H1 (cell line): ENCODE measurements around the gene TSR3. TPM values are rescaled to one million over a fixed set of nuclear protein-coding genes. Genes with fewer than 3 reads are reported as not detected.
A peak's percentile ranks its signal among the peaks of the same experiment; 100 is the strongest.

Experiments
- CBX8 ChIP-seq: fragments of 300-800, 300-1000 bp; sonication (generic); IDR thresholded peaks from 2 replicates; pipeline ENCODE4 v1.7.1; 2016; ENCODE audit warnings: low read depth, low read length, borderline replicate concordance
- EZH2 ChIP-seq: fragments of 200-600 bp; sonication (generic); IDR thresholded peaks from 2 replicates; pipeline ENCODE4 v1.7.1; 2012; ENCODE audit warnings: low read depth, mild to moderate bottlenecking, moderate library complexity, low read length, inconsistent platforms; ENCODE audit not compliant: severe bottlenecking
- JUN ChIP-seq: IDR thresholded peaks from 2 replicates; pipeline ENCODE4 v1.6.1; 2011; ENCODE audit warnings: low read depth, mild to moderate bottlenecking, improper control_type of control experiment, low read length
- RNF2 ChIP-seq: fragments of 200-900, 300-1000 bp; sonication (generic); IDR thresholded peaks from 2 replicates; pipeline ENCODE4 v1.7.1; 2016; ENCODE audit warnings: borderline replicate concordance, low read depth, mild to moderate bottlenecking, antibody characterized with exemption, low read length; ENCODE audit not compliant: poor library complexity, severe bottlenecking; ENCODE audit errors: missing control alignments
- polyA plus RNA-seq, 7 experiments: library from polyadenylated mRNA; depleted of rRNA in 3 of 7; stranded (reverse) in 5 of 7; unstranded in 2 of 7; fragments of >200 nt in 5 of 7; fragments of 200-250 nt in 2 of 7; gene quantifications; 1 replicate in 5 of 7; 2 replicates in 1 of 7; 4 replicates in 1 of 7; pipeline versions ENCODE4 v1.2.1 to v1.2.3, GENCODE V29; 2011 to 2013; ENCODE audit warnings: missing spikeins in 2 of 7, mixed read lengths in 2 of 7
- total RNA-seq: library from RNA; stranded (reverse); fragmentation: NEBNext Ultra II Directional; extraction: Animal tissue kit (Norgen Biotek cat#: 25700); gene quantifications from 2 replicates; pipeline ENCODE4 v1.2.1, GENCODE V29; 2021
- TF ChIP-seq, protein P1 (sequence below): IDR thresholded peaks from 2 replicates; pipeline ENCODE4 v1.6.1; 2011; ENCODE audit warnings: low read depth, mild to moderate bottlenecking, low read length; ENCODE audit not compliant: insufficient read depth
- TF ChIP-seq, protein P2 (sequence below): fragments of 300-600 bp; sonication (generic); IDR thresholded peaks from 2 replicates; pipeline ENCODE4 v1.7.1; 2012; ENCODE audit warnings: low read length, moderate library complexity, mild to moderate bottlenecking, inconsistent platforms; ENCODE audit not compliant: insufficient replicate concordance
- TF ChIP-seq, protein P3 (sequence below): IDR thresholded peaks from 2 replicates; pipeline ENCODE4 v1.6.1; 2012; ENCODE audit warnings: inconsistent platforms

Gene TSR3
- total and polyA plus RNA-seq, 2 of the 8 experiments (the other 6 are each of a cell fraction or from before 2014, with no cell fraction given), result 43.1 to 52.3 TPM

GRCh38 chr16:1308977-1309885, 42.4 kb downstream of the TSR3 start, which contains the start of gene UBE2I (continued):
- TF ChIP-seq RNF2 (no peak), CBX8 (no peak), JUN (no peak), EZH2 (no peak)
- TF ChIP-seq, protein P1, sequence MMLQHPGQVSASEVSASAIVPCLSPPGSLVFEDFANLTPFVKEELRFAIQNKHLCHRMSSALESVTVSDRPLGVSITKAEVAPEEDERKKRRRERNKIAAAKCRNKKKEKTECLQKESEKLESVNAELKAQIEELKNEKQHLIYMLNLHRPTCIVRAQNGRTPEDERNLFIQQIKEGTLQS, result 0 out of 2 replicates have a peak, but pooled peaks have one; percentile 25
- TF ChIP-seq, protein P2, sequence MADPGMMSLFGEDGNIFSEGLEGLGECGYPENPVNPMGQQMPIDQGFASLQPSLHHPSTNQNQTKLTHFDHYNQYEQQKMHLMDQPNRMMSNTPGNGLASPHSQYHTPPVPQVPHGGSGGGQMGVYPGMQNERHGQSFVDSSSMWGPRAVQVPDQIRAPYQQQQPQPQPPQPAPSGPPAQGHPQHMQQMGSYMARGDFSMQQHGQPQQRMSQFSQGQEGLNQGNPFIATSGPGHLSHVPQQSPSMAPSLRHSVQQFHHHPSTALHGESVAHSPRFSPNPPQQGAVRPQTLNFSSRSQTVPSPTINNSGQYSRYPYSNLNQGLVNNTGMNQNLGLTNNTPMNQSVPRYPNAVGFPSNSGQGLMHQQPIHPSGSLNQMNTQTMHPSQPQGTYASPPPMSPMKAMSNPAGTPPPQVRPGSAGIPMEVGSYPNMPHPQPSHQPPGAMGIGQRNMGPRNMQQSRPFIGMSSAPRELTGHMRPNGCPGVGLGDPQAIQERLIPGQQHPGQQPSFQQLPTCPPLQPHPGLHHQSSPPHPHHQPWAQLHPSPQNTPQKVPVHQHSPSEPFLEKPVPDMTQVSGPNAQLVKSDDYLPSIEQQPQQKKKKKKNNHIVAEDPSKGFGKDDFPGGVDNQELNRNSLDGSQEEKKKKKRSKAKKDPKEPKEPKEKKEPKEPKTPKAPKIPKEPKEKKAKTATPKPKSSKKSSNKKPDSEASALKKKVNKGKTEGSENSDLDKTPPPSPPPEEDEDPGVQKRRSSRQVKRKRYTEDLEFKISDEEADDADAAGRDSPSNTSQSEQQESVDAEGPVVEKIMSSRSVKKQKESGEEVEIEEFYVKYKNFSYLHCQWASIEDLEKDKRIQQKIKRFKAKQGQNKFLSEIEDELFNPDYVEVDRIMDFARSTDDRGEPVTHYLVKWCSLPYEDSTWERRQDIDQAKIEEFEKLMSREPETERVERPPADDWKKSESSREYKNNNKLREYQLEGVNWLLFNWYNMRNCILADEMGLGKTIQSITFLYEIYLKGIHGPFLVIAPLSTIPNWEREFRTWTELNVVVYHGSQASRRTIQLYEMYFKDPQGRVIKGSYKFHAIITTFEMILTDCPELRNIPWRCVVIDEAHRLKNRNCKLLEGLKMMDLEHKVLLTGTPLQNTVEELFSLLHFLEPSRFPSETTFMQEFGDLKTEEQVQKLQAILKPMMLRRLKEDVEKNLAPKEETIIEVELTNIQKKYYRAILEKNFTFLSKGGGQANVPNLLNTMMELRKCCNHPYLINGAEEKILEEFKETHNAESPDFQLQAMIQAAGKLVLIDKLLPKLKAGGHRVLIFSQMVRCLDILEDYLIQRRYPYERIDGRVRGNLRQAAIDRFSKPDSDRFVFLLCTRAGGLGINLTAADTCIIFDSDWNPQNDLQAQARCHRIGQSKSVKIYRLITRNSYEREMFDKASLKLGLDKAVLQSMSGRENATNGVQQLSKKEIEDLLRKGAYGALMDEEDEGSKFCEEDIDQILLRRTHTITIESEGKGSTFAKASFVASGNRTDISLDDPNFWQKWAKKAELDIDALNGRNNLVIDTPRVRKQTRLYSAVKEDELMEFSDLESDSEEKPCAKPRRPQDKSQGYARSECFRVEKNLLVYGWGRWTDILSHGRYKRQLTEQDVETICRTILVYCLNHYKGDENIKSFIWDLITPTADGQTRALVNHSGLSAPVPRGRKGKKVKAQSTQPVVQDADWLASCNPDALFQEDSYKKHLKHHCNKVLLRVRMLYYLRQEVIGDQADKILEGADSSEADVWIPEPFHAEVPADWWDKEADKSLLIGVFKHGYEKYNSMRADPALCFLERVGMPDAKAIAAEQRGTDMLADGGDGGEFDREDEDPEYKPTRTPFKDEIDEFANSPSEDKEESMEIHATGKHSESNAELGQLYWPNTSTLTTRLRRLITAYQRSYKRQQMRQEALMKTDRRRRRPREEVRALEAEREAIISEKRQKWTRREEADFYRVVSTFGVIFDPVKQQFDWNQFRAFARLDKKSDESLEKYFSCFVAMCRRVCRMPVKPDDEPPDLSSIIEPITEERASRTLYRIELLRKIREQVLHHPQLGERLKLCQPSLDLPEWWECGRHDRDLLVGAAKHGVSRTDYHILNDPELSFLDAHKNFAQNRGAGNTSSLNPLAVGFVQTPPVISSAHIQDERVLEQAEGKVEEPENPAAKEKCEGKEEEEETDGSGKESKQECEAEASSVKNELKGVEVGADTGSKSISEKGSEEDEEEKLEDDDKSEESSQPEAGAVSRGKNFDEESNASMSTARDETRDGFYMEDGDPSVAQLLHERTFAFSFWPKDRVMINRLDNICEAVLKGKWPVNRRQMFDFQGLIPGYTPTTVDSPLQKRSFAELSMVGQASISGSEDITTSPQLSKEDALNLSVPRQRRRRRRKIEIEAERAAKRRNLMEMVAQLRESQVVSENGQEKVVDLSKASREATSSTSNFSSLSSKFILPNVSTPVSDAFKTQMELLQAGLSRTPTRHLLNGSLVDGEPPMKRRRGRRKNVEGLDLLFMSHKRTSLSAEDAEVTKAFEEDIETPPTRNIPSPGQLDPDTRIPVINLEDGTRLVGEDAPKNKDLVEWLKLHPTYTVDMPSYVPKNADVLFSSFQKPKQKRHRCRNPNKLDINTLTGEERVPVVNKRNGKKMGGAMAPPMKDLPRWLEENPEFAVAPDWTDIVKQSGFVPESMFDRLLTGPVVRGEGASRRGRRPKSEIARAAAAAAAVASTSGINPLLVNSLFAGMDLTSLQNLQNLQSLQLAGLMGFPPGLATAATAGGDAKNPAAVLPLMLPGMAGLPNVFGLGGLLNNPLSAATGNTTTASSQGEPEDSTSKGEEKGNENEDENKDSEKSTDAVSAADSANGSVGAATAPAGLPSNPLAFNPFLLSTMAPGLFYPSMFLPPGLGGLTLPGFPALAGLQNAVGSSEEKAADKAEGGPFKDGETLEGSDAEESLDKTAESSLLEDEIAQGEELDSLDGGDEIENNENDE, result no peak
- TF ChIP-seq, protein P3, sequence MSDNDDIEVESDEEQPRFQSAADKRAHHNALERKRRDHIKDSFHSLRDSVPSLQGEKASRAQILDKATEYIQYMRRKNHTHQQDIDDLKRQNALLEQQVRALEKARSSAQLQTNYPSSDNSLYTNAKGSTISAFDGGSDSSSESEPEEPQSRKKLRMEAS, result no peak
